Thyroid gland (tissue), 4 donors: ENCODE measurements around the gene FAM13C.

Experiments used
- CTCF ChIP-seq, 6 experiments: fragments of 200-600 bp in 3 of 6; fragments of 450-650 bp in 3 of 6; sonication (generic) in 3 of 6; IDR thresholded peaks; one replicate each; pipeline ENCODE4 v1.5.1; 2016 to 2019; ENCODE audit warnings: antibody characterized with exemption in 6 of 6, mild to moderate bottlenecking in 2 of 6, inconsistent platforms in 1 of 6, moderate library complexity in 1 of 6
- POLR2A ChIP-seq, 2 donors: fragments of 450-650 bp; IDR thresholded peaks; one replicate each; pipeline ENCODE4 v1.6.1; 2017; ENCODE audit warnings: antibody characterized with exemption in 2 of 2, mild to moderate bottlenecking in 2 of 2, moderate library complexity in 1 of 2

GRCh38 chr10:59337201-59337652 lies 25.1 kb downstream of the FAM13C start:
- TF ChIP-seq CTCF (IDR thresholded peaks at IDR 0.05) (no peak), POLR2A (IDR thresholded peaks at IDR 0.05) (no peak)
